Spleen (tissue), 11 donors: ENCODE results near the gene SNAPC2. TPM values are rescaled to one million over a fixed set of nuclear protein-coding genes. Genes with fewer than 3 reads are reported as not detected.
A peak's percentile ranks its signal among the peaks of the same experiment; 100 is the strongest.

Experiments used
- DNase-seq: peaks from one replicate; pipeline ENCODE4 v3.0.0-alpha.2; 2020
- H3K27ac ChIP-seq, 8 donors: fragments of 200-600 bp; sonication (generic) in 7 of 8; 1 replicate in 4 of 8; 2 replicates in 4 of 8; pipeline versions ENCODE4 v1.5.0 to v1.8.0; 2016 to 2021; ENCODE audit warnings: inconsistent platforms in 4 of 8, mild to moderate bottlenecking in 4 of 8, moderate library complexity in 1 of 8
- H3K27me3 ChIP-seq, 7 donors: fragments of 200-600 bp; sonication (generic) in 6 of 7; replicated peaks in 1 of 7; 1 replicate in 4 of 7; 2 replicates in 3 of 7; pipeline versions ENCODE4 v1.5.0 to v1.8.0; 2016 to 2021; ENCODE audit warnings: inconsistent platforms in 3 of 7, mild to moderate bottlenecking in 1 of 7
- H3K36me3 ChIP-seq, 6 donors: fragments of 200-600 bp; sonication (generic) in 5 of 6; 1 replicate in 4 of 6; 2 replicates in 2 of 6; pipeline versions ENCODE4 v1.5.0 to v1.8.0; 2016 to 2021; ENCODE audit warnings: inconsistent platforms in 2 of 6
- H3K4me1 ChIP-seq, 6 donors: fragments of 200-600 bp; sonication (generic) in 5 of 6; 1 replicate in 3 of 6; 2 replicates in 3 of 6; pipeline versions ENCODE4 v1.5.0 to v1.8.0; 2016 to 2021; ENCODE audit warnings: inconsistent platforms in 3 of 6
- H3K4me3 ChIP-seq, 8 donors: fragments of 200-600 bp; sonication (generic) in 7 of 8; 1 replicate in 4 of 8; 2 replicates in 4 of 8; pipeline versions ENCODE4 v1.5.0 to v1.8.0; 2016 to 2021; ENCODE audit warnings: inconsistent platforms in 4 of 8, mild to moderate bottlenecking in 4 of 8, moderate library complexity in 2 of 8
- H3K9me3 ChIP-seq, 8 donors: fragments of 200-600 bp; sonication (generic) in 7 of 8; 1 replicate in 4 of 8; 2 replicates in 4 of 8; pipeline versions ENCODE4 v1.5.0 to v1.8.0; 2016 to 2021; ENCODE audit warnings: inconsistent platforms in 4 of 8
- CTCF ChIP-seq, 11 experiments: fragments of 200-600 bp in 7 of 11; fragments of 450-650 bp in 4 of 11; sonication (generic) in 4 of 11; IDR thresholded peaks in 8 of 11; conservative IDR thresholded peaks in 3 of 11; 1 replicate in 7 of 11; 2 replicates in 4 of 11; pipeline versions ENCODE4 v1.4.0 to v1.8.0; 2016 to 2021; ENCODE audit warnings: antibody characterized with exemption in 11 of 11, inconsistent platforms in 4 of 11, mild to moderate bottlenecking in 1 of 11
- POLR2A ChIP-seq, 3 donors: fragments of 450-650 bp; IDR thresholded peaks; one replicate each; pipeline ENCODE4 v1.5.1; 2017; ENCODE audit warnings: antibody characterized with exemption in 3 of 3, mild to moderate bottlenecking in 1 of 3
- POLR2AphosphoS5 ChIP-seq, 3 donors: sonication (generic); formaldehyde crosslinking; IDR thresholded peaks; one replicate each; pipeline ENCODE4 v1.5.1; 2017; ENCODE audit warnings: antibody characterized with exemption in 3 of 3
- WGBS, 5 donors: extraction: QIAGEN DNeasy Blood & Tissue Kit in 3 of 5; methylation state at CpG; one replicate each; pipeline versions ENCODE4 v1.1.5 to v1.1.7; 2013 to 2018; 5-methylcytosine and 5-hydroxymethylcytosine counted together
- intact Hi-C: fragments of 100-400 bp; cut with DNase I; formaldehyde crosslinking; loops from one replicate; pipeline ENCODE4 v1.15.0; 2023; ENCODE audit warnings: low total_unique reads
- polyA plus RNA-seq, 3 donors: library from polyadenylated mRNA; stranded (reverse); fragments of 200-250 nt; gene quantifications; one replicate each; pipeline ENCODE4 v1.2.1, GENCODE V29; 2013
- total RNA-seq, 7 donors: library from RNA; depleted of rRNA in 3 of 7; stranded (reverse); fragments of >200 nt in 3 of 7; fragmentation: NEBNext Ultra II Directional in 4 of 7; extraction: Animal tissue kit (Norgen Biotek cat#: 25700) in 4 of 7; gene quantifications; one replicate each; pipeline versions ENCODE4 v1.1.0 to v1.2.1, GENCODE V29; 2016 to 2021
- donor health status: healthy with polysubstance abuse.
- donor health status: DM: no; HTN: no; CAD: no; lungs with moderate emphysema.
- donor health status: DM: no; HTN: no; CAD: no.
- donor health status: Bipolar disorder and iron deficiency.
- donor health status: healthy.
- donor health status: DM: no; HTN: no; CAD: no.
- donor health status: DM: yes; HTN: yes; CAD: no.

The SNAPC2 gene
- total and polyA plus RNA-seq, 10 donors, result 13.1 to 23.9 (median 18.5) TPM

GRCh38 chr19:7944177-7944761 is 24.1 kb downstream of the SNAPC2 start:
- WGBS, 5 donors, result 26 to 30% (median 28%) methylated on average over 15 to 18 of the region's 18 CpGs
- H3K4me3 ChIP-seq, result peak overlapping the region; percentile 57 to 94 (median 73)
- H3K9me3 ChIP-seq, result no peaks in the 10 kb centered on the region
- no peaks in the 10 kb centered on the region for H3K27me3 ChIP-seq
- H3K4me1 ChIP-seq, result peaks cover 5 to 53% (median 33%) of the 10 kb centered on the region in 6 donors
- DNase-seq, result peak; percentile 91
- H3K36me3 ChIP-seq, result peaks cover 0 to 23% (median 18%) of the 10 kb centered on the region in 6 donors
- intact Hi-C loops, result loop anchor here (10.0 kb wide), 1 partner anchor 61 kb away; the partner anchor contains the start of gene ELAVL1
- peak overlapping the region; percentile 82 to 98 (median 96) for H3K27ac ChIP-seq
- TF ChIP-seq POLR2A (IDR thresholded peaks at IDR 0.05) (no peak), CTCF (IDR thresholded peaks at IDR 0.05 in 8 of 11, conservative IDR thresholded peaks at IDR 0.05 in 3 of 11) (peak; percentile 68 to 93 (median 87))

GRCh38 chr19:7947939-7948338 is 27.8 kb downstream of the SNAPC2 start:
- H3K4me3 ChIP-seq, result no peak overlapping the region
- TF ChIP-seq POLR2AphosphoS5 (IDR thresholded peaks at IDR 0.05), result no peak
- TF ChIP-seq POLR2A (IDR thresholded peaks at IDR 0.05), result no peak
- no peak for TF ChIP-seq CTCF (IDR thresholded peaks at IDR 0.05 in 8 of 11, conservative IDR thresholded peaks at IDR 0.05 in 3 of 11)
- H3K4me1 ChIP-seq, result peaks cover under 1 to 30% (median 20%) of the 10 kb centered on the region in 6 donors
- no peak for DNase-seq
- H3K9me3 ChIP-seq, result no peaks in the 10 kb centered on the region
- H3K36me3 ChIP-seq, result no peaks in the 10 kb centered on the region
- WGBS, 5 donors, result 88 to 98% (median 91%) methylated on average over 4 of the region's 4 CpGs
- H3K27me3 ChIP-seq, result no peaks in the 10 kb centered on the region
- intact Hi-C loops, result loop anchor here (5.0 to 10.0 kb wide), 2 partner anchors 57 to 304 kb away; partner anchors contain the start of gene ELAVL1
- H3K27ac ChIP-seq, result no peak overlapping the region

- DNase-seq, result no peak
- 3 to 18% (median 11%) methylated on average over 3 of the region's 3 CpGs for WGBS, 5 donors
- peak overlapping the region in 2 of 8 donors; percentile 28 to 41 for H3K27ac ChIP-seq
- no peaks in the 10 kb centered on the region for H3K9me3 ChIP-seq
- intact Hi-C loops, result no loop called here
- TF ChIP-seq CTCF (IDR thresholded peaks at IDR 0.05 in 8 of 11, conservative IDR thresholded peaks at IDR 0.05 in 3 of 11) (no peak), POLR2AphosphoS5 (IDR thresholded peaks at IDR 0.05) (no peak), POLR2A (IDR thresholded peaks at IDR 0.05) (no peak)
- peaks cover 0 to 16% (median 7%) of the 10 kb centered on the region in 6 donors for H3K4me1 ChIP-seq
- no peaks in the 10 kb centered on the region for H3K27me3 ChIP-seq
- no peak overlapping the region for H3K4me3 ChIP-seq
- H3K36me3 ChIP-seq, result peaks cover 0 to 12% (median 1%) of the 10 kb centered on the region in 6 donors
Measured at GRCh38 chr19:7953060-7953459, 32.9 kb downstream of the SNAPC2 start.

- intact Hi-C loops, result no loop called here
- H3K36me3 ChIP-seq, result peaks cover 0 to 18% (median 3%) of the 10 kb centered on the region in 6 donors
- no peak for DNase-seq
- 63 to 80% (median 75%) methylated on average over 7 of the region's 7 CpGs for WGBS, 5 donors
- TF ChIP-seq CTCF (IDR thresholded peaks at IDR 0.05 in 8 of 11, conservative IDR thresholded peaks at IDR 0.05 in 3 of 11) (no peak), POLR2A (IDR thresholded peaks at IDR 0.05) (no peak), POLR2AphosphoS5 (IDR thresholded peaks at IDR 0.05) (no peak)
- H3K4me1 ChIP-seq, result peaks cover 0 to 16% (median 7%) of the 10 kb centered on the region in 6 donors
- H3K9me3 ChIP-seq, result no peaks in the 10 kb centered on the region
- no peaks in the 10 kb centered on the region for H3K27me3 ChIP-seq
- H3K27ac ChIP-seq, result no peak overlapping the region
- H3K4me3 ChIP-seq, result no peak overlapping the region
Measured at GRCh38 chr19:7953576-7953975, 33.4 kb downstream of the SNAPC2 start.
